Endometrium (tissue), 2 donors: ENCODE data around the gene EZR.

ENCODE experiments used
- FAIRE-seq: peaks from 2 replicates; lab custom pipeline; 2012; peaks lifted over from hg19 to GRCh38; lab: Jason Lieb, UNC
- donor health status: control.
- donor health status: control.

Gene EZR

DNA sequence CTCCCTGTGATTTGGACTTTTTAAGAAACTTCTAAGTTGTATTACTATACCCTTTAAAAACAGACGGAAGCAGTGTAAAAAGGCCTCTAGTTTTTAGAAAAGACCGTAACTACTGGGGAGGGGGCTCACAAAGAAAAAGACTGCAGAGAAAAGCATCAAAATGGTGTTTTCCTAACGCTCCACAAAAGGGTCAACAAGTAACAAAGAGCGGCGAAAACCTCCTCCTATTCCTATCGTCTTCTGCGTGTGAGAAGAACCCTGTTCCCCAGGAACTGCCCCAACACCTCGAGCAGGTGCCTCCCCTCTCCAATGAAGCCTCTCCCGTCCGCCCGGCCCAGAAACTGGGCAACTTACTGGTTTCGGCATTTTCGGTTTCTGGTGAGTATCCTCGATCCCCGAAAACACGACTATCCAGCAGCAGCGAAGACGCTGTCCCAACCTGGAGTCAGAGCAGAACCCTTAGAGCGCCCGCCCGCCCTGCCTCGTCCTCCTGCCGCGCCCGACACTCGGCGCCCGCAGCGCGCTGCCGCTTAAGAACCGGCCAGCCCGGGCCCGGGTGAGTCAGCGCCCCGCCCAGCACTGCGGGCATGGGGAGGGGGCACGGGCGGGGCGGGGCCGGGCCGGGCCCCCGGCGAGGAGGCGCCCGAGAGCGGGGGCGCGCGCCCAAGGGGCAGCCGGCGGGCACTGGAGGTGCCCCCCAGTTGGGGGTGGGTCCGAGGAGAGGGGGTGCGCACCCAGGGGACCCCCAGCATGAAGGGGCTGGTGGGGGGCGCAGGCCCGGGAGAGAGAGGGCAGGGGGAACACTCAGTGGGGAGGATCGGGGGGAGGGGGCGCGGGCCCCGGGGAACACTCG, 1.2 kb downstream of the EZR start:
- FAIRE-seq = no peak

DNA sequence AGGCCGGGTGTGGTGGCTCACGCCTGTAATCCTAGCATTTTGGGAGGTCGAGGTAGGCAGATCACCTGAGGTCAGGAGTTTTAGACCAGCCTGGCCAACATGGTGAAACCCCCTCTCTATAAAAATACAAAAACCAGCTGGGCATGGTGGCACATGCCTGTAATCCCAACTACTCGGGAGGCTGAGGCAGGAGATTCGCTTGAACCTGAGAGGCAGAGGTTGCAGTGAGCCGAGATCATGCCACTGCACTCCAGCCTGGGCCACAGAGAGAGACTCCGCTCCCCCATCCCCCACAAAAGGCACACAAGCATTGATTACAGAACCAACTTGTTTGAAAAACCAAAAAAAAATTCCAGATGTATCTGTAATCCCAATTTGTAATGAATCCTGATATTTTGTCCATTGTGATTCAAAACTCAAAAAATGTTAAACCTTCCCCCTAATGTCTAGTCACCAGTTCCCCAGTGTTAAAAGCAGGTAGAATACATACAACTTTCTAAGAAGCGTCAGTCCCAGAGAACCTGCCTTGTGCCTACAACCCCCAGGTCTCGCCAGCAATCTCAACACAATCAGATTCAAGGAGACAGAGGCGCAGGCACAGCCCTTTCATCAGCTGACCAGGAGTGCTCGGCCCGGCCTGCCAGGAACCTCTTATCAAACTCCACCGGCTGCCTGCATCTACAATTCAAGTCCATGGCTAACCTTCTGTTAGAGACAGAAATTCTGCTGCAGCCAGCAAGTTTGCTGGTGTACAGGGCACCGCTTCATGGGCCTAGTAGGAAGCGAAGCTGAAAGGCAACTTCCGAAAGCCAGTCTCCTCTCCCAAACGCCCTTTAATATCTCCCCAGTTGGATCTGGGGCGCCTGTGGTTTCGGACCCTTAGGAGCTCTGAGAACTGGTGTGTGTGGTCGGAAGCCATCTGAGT, 2.1 kb downstream of the EZR start:
- no peak for FAIRE-seq

- FAIRE-seq = no peak
Measured at GRCh38 chr6:158816329-158816728, 2.8 kb downstream of the EZR start.

DNA sequence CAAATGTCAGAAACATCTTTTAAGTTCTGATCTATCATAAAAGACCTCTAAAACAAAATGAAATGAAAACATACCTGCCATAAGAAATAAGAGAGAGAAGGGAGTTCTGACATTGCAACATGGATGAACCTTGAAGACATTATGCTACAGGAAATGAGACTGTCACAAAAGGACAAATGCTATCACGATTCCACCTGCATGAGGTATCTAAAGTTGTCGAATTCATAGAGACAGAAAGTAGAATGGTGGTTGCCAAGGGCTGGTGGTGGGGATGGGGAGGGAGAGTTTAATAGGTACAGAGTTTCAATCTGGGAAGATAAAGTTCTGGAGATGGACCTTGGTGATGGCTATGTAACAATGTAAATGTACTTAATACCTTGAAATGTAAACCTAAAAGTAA, 3.3 kb downstream of the EZR start:
- no peak for FAIRE-seq

DNA sequence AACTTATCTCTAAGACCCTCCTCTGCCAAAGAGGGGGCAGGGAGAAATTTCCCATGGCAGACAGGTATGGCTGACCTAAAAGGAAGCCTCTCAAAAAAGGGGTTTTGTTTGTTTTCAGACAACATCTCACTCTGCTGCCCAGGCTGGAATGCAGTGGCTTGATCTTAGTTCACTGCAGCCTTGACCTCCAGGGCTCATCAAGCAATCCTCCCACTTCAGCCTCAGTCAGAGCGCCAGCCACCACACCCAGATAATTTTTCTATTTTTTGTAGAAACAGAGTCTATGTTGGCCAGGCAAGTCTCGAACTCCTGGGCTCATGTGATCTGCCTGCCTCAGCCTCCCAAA, 3.8 kb downstream of the EZR start:
- no peak for FAIRE-seq

DNA sequence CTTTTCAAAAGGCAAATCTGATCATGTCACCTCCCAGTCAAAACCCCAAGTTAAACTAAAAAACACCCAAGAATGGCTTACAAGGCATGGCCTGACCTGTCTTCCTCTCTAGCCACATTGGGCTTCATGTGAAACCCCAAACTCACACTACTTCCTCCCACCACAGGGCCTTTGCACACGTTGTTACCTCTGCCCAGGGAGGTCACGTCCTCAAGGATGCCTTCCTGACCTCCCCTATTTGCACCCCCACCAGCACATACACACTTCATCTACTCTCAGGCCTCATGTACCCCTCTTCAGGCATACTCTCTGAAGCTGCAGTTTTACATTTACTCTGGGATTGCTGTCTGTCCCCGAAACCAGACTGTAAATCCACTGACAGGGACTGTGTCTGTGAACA, 6.1 kb downstream of the EZR start:
- FAIRE-seq = no peak

GRCh38 chr6:158812611-158813010, 6.6 kb downstream of the EZR start:
- no peak for FAIRE-seq

GRCh38 chr6:158810155-158811095, 8.7 kb downstream of the EZR start:
- FAIRE-seq = no peak

- no peak for FAIRE-seq
Measured at GRCh38 chr6:158808941-158809678, 10.1 kb downstream of the EZR start.

DNA sequence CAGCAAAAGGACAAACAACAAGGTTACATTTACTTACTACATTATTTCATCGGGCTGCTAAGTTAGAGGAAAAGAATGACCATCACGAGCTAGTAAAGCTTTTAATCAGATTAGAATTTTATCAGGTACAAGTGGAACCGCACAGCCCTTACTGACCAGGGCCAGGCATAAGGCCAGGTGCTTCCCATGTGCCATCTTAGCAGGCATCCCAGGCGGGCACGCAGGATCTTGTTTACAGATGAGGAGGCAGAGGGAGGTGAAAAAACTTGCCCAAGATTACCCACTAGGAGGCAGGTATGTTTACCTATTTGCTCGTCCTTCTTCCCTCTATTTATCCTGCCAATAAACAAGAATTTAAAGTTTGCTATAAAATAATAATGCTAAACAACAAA, 10.7 kb downstream of the EZR start:
- no peak for FAIRE-seq

GRCh38 chr6:158807515-158808441, 11.4 kb downstream of the EZR start:
- FAIRE-seq = no peak

DNA sequence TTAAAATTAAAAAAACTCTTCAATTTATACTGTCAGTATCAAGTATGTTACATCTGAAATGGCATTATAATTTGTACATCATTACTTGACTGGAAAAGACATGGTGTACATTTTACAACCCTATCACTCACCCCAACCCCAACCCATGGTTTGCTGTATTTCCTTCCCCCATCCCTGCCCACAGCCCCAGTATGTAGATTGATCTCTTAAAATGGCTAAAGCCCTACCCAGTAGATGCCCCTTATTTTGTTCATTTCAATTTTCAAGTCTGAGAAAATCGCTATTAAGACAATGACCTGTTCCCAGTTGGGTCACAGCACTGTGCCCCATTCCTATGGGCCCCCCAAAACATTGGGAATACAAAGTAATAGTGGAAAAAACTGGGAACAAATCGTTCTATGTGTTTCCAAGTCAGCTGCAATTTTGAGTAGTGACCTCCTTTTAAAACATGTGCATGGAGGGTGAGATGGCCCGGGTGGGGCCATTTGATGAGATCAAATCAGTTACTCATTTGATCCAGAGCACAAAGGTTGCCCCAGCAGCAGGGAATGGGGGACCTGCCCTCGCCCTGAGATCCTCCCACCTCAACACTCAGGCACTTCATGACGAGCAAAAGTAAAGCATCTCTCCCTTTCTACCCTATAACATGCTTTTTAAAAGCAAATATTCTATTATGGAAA, 13.3 kb downstream of the EZR start:
- no peak for FAIRE-seq

DNA sequence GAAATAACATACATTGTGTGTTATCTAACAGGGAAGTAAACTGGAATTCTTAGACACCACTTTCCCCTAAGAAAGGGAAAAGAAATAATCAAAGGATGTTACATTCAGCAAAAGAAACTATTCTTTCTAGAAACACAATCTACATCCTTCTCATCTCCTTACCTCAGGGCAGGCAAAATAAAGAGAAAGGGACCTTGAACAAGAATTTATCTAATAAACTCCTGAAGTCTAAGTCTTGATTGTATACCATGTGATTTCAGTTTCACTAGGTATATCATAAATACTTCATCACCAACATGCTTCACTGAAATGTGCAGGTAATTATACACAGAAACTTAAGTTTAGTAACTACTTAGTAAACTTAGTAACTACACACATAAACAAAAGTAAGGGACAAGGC, 15.0 kb downstream of the EZR start:
- FAIRE-seq = no peak

DNA sequence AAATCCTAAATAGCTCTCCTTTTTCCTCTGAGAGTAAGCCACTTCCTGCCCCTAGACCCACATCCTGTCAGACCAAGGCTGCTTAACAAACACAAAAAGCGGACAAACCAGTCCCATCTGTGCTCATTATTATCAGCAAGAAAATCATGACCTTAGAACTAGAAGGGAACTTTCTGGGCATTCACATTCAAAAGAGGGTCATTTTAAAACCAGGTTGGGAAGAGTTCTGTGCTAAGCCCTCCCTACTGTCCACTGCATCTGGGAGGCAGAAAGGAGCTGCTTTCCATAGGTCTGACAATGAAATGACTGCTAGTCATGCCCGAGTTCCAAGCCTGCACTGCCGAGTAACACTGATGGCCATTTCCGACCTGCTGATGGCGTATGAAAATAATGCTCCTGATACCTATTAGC, 15.4 kb downstream of the EZR start:
- FAIRE-seq = no peak

DNA sequence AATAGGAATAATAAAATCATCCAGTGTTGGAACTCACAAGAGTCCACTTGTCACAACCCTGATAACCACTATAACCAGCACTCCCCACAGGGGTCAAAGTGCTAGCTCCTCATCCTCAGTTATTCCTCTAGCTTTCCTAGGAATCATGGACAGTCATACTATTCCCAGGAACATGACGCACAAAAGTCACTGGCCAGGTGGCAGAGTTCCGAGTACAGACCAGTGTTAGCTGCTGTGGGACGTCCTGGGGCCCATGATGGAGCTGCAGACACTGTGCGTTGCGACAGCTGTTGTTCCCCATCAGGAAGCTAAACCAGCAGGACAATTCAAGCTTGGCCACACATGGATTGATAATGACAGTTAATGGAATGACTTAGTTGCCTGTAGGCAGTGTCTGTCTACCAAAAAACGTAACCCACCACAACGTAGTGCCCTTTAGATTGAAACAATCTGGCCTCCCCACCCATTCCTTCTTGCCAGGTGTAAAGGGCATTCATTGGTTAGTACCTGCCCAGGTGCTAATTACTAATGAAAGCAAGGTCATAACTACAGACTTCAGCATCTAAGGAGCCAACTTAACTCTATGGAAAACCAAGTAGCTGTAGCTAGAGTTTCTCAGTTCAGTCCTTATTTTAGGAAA, 17.4 kb downstream of the EZR start:
- no peak for FAIRE-seq

GRCh38 chr6:158799051-158799792, 19.9 kb downstream of the EZR start:
- FAIRE-seq = no peak

DNA sequence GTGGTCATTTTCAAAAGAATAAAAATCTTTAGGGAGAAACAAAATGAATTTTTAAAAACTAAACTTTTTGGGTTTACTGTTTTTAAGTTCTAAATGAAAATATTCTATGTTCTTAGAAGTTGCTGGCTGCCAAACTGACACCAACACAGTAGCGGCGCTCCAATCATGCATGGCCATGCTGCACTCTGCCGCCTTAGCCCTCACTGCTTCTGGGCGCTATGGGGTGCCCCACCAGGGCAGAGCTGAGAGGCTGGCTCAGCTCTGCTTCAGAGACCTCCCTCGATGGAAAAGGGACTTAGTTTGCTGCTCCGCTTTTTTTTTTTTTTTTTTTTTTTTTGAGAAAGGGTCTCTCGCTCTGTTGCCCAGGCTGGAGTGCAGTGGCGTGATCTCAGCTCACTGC, 20.9 kb downstream of the EZR start:
- no peak for FAIRE-seq
